Lower leg skin (tissue), 3 donors: ENCODE results near the gene STX11.

Source experiments
- CTCF ChIP-seq, 3 donors: fragments of 450-650 bp; IDR thresholded peaks; one replicate each; pipeline ENCODE4 v1.5.1; 2016; ENCODE audit warnings: antibody characterized with exemption in 3 of 3, mild to moderate bottlenecking in 3 of 3, moderate library complexity in 2 of 3
- POLR2A ChIP-seq, 2 donors: fragments of 450-650 bp; IDR thresholded peaks; one replicate each; pipeline ENCODE4 v1.6.1; 2016 to 2017; ENCODE audit warnings: antibody characterized with exemption in 2 of 2, mild to moderate bottlenecking in 1 of 2, moderate library complexity in 1 of 2

GRCh38 chr6:144190080-144190479 is 39.8 kb downstream of the STX11 start:
- TF ChIP-seq CTCF (IDR thresholded peaks at IDR 0.05), result no peak
- TF ChIP-seq POLR2A (IDR thresholded peaks at IDR 0.05), result no peak
